ENCODE data around the gene ADAMTS6. TPM values are rescaled to one million over a fixed set of nuclear protein-coding genes. Genes with fewer than 3 reads are reported as not detected.
"Not testable (repeated sequence)": the region's sequence is repeated elsewhere in the genome, so short reads cannot be mapped to it uniquely, and the experiment has no call there.

Gene ADAMTS6
- total RNA-seq, 1 donor, result 150 TPM

DNA sequence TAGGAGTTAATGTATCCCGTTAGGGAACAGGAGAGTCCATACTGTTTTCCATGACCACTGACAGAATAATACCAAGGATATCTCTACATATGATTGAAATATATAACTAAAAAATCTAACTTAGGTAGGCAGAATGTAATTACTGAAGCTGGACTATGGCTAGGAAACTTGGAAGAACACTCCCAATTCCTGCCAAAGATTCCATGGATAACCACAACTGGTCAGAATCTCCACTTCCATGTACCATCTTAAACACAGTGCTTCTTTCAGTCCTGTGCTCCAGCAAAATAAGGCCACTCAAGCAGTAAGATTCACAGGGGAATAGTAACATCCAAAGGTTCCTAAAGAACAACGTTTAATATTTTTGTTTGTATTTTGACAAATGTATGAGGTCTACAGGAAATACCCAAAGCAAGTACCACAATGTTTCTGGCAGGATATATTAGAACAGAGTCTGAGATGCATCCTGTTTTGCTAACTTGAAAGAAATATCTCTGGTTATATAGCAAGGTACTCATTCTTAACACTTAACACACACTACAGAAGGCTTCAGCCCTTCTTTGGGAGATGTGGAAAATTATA, 295.0 kb downstream of the ADAMTS6 start:
- no peaks in the 10 kb centered on the region for H4K20me1 ChIP-seq (ENCODE audit: insufficient read depth, low read length)
- H3K4me2 ChIP-seq (ENCODE audit: insufficient read depth, low read length), result no peak overlapping the region
- H3K4me3 ChIP-seq (ENCODE audit: insufficient read depth, low read length), result no peak overlapping the region
- TF ChIP-seq, protein P1, sequence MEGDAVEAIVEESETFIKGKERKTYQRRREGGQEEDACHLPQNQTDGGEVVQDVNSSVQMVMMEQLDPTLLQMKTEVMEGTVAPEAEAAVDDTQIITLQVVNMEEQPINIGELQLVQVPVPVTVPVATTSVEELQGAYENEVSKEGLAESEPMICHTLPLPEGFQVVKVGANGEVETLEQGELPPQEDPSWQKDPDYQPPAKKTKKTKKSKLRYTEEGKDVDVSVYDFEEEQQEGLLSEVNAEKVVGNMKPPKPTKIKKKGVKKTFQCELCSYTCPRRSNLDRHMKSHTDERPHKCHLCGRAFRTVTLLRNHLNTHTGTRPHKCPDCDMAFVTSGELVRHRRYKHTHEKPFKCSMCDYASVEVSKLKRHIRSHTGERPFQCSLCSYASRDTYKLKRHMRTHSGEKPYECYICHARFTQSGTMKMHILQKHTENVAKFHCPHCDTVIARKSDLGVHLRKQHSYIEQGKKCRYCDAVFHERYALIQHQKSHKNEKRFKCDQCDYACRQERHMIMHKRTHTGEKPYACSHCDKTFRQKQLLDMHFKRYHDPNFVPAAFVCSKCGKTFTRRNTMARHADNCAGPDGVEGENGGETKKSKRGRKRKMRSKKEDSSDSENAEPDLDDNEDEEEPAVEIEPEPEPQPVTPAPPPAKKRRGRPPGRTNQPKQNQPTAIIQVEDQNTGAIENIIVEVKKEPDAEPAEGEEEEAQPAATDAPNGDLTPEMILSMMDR (IDR thresholded peaks at IDR 0.05; ENCODE audit: extremely low read depth, low read depth, low read length), result no peak
- peaks cover 7% of the 10 kb centered on the region for H3K79me2 ChIP-seq (ENCODE audit: insufficient read depth, low read length)
- no peaks in the 10 kb centered on the region for H3K27me3 ChIP-seq (ENCODE audit: insufficient read depth, low read length)
- H2AFZ ChIP-seq (ENCODE audit: low read length), result no peak overlapping the region
- DNase-seq (ENCODE audit: insufficient read length, low spot score, missing footprints), result no peak
- H3K4me1 ChIP-seq (ENCODE audit: insufficient read depth, low read length), result peaks cover 49% of the 10 kb centered on the region
- no peaks in the 10 kb centered on the region for H3K9me3 ChIP-seq (ENCODE audit: low read depth, low read length)
- peak overlapping the region; percentile 70 for H3K27ac ChIP-seq (ENCODE audit: low read depth, low read length)
- peaks cover 49% of the 10 kb centered on the region for H3K36me3 ChIP-seq (ENCODE audit: insufficient read depth, low read length)

DNA sequence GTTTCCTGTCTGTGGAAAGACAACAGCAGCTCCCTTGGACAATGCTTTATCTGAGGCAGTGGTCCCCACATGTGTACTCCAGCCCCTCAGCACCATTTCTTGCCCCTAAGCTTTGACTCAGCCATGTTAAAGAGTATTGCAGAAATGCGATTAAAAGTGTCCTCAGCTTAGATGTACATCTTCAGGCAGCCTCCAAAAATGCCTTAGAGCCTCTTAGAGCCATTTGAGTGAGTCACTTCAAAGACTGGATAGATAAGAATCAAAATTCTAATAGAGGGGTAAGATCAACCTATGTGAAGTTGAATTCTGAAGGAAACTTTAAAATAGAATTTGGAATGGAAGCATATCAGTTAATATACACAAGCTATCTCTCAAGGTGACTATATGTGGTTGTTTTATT, 296.3 kb downstream of the ADAMTS6 start:
- H3K4me1 ChIP-seq (ENCODE audit: insufficient read depth, low read length), result peaks cover 36% of the 10 kb centered on the region
- H3K9me3 ChIP-seq (ENCODE audit: low read depth, low read length), result no peaks in the 10 kb centered on the region
- no peak overlapping the region for H3K4me2 ChIP-seq (ENCODE audit: insufficient read depth, low read length)
- H2AFZ ChIP-seq (ENCODE audit: low read length), result no peak overlapping the region
- peak; percentile 65 for DNase-seq (ENCODE audit: insufficient read length, low spot score, missing footprints)
- peaks cover 7% of the 10 kb centered on the region for H3K79me2 ChIP-seq (ENCODE audit: insufficient read depth, low read length)
- H3K27me3 ChIP-seq (ENCODE audit: insufficient read depth, low read length), result no peaks in the 10 kb centered on the region
- no peak overlapping the region for H3K4me3 ChIP-seq (ENCODE audit: insufficient read depth, low read length)
- TF ChIP-seq, protein P1 (IDR thresholded peaks at IDR 0.05; ENCODE audit: extremely low read depth, low read depth, low read length), result no peak
- H3K36me3 ChIP-seq (ENCODE audit: insufficient read depth, low read length), result peaks cover 62% of the 10 kb centered on the region
- H4K20me1 ChIP-seq (ENCODE audit: insufficient read depth, low read length), result no peaks in the 10 kb centered on the region
- peak overlapping the region; percentile 70 for H3K27ac ChIP-seq (ENCODE audit: low read depth, low read length)

- Histone ChIP-seq H3K27ac (ENCODE audit: low read depth, low read length) (peak overlapping the region; percentile 70), H3K4me3 (ENCODE audit: insufficient read depth, low read length) (no peak overlapping the region), H3K4me2 (ENCODE audit: insufficient read depth, low read length) (no peak overlapping the region), H3K79me2 (ENCODE audit: insufficient read depth, low read length) (peaks cover 7% of the 10 kb centered on the region), H2AFZ (ENCODE audit: low read length) (no peak overlapping the region), H3K27me3 (ENCODE audit: insufficient read depth, low read length) (no peaks in the 10 kb centered on the region), H3K9me3 (ENCODE audit: low read depth, low read length) (no peaks in the 10 kb centered on the region), H4K20me1 (ENCODE audit: insufficient read depth, low read length) (no peaks in the 10 kb centered on the region), H3K36me3 (ENCODE audit: insufficient read depth, low read length) (peaks cover 69% of the 10 kb centered on the region), H3K4me1 (ENCODE audit: insufficient read depth, low read length) (peaks cover 32% of the 10 kb centered on the region)
- TF ChIP-seq, protein P1 (IDR thresholded peaks at IDR 0.05; ENCODE audit: extremely low read depth, low read depth, low read length), result no peak
- no peak for DNase-seq (ENCODE audit: insufficient read length, low spot score, missing footprints)
These were observed 296.9 kb downstream of the ADAMTS6 start for GRCh38 chr5:65184780-65185179.

- not testable (repeated sequence) for H3K27me3 ChIP-seq (ENCODE audit: insufficient read depth, low read length); H3K9me3 ChIP-seq (ENCODE audit: low read depth, low read length); H2AFZ ChIP-seq (ENCODE audit: low read length); H3K4me3 ChIP-seq (ENCODE audit: insufficient read depth, low read length); H4K20me1 ChIP-seq (ENCODE audit: insufficient read depth, low read length); H3K4me2 ChIP-seq (ENCODE audit: insufficient read depth, low read length); DNase-seq (ENCODE audit: insufficient read length, low spot score, missing footprints)
- Histone ChIP-seq H3K79me2 (ENCODE audit: insufficient read depth, low read length) (peaks cover 12% of the 10 kb centered on the region), H3K4me1 (ENCODE audit: insufficient read depth, low read length) (peaks cover 17% of the 10 kb centered on the region), H3K27ac (ENCODE audit: low read depth, low read length) (peak overlapping the region; percentile 98), H3K36me3 (ENCODE audit: insufficient read depth, low read length) (peaks cover 40% of the 10 kb centered on the region)
These were observed 307.5 kb downstream of the ADAMTS6 start for GRCh38 chr5:65174231-65174630.
